Gastrocnemius medialis (tissue), 4 donors: ENCODE results near the gene CHURC1.

ENCODE experiments used
- POLR2A ChIP-seq, 2 donors: fragments of 450-650 bp; IDR thresholded peaks; one replicate each; pipeline ENCODE4 v1.6.1; 2017; ENCODE audit warnings: antibody characterized with exemption in 2 of 2, mild to moderate bottlenecking in 2 of 2, moderate library complexity in 2 of 2
- TF ChIP-seq, protein P1 (sequence below), 5 experiments: fragments of 450-650 bp in 3 of 5; fragments of 200-600 bp in 2 of 5; sonication (generic) in 2 of 5; IDR thresholded peaks in 4 of 5; conservative IDR thresholded peaks in 1 of 5; 1 replicate in 4 of 5; 2 replicates in 1 of 5; pipeline ENCODE4 v1.5.1; 2016 to 2019; ENCODE audit warnings: antibody characterized with exemption in 5 of 5, mild to moderate bottlenecking in 3 of 5, moderate library complexity in 3 of 5

DNA sequence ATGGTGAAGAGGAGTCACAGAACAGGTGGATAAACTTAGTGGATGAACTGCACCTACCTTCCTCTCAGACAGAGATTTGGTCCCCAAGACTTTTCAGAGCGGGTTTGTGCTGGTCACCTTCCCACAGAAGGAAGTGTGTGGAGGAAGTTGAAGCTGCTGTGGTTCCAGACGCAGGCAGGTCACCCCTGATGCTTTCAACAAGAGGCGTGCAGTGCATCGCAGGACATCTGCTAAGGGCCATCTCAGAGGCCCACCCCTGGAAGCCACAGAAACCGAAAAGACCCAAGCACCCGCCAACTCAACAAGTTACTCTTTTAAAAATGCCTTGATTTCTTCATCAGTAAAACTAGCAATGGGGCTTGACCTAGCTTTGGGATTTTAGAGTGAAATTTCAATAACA is 29.3 kb downstream of the CHURC1 start:
- TF ChIP-seq, protein P1, sequence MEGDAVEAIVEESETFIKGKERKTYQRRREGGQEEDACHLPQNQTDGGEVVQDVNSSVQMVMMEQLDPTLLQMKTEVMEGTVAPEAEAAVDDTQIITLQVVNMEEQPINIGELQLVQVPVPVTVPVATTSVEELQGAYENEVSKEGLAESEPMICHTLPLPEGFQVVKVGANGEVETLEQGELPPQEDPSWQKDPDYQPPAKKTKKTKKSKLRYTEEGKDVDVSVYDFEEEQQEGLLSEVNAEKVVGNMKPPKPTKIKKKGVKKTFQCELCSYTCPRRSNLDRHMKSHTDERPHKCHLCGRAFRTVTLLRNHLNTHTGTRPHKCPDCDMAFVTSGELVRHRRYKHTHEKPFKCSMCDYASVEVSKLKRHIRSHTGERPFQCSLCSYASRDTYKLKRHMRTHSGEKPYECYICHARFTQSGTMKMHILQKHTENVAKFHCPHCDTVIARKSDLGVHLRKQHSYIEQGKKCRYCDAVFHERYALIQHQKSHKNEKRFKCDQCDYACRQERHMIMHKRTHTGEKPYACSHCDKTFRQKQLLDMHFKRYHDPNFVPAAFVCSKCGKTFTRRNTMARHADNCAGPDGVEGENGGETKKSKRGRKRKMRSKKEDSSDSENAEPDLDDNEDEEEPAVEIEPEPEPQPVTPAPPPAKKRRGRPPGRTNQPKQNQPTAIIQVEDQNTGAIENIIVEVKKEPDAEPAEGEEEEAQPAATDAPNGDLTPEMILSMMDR (IDR thresholded peaks at IDR 0.05 in 4 of 5, conservative IDR thresholded peaks at IDR 0.05 in 1 of 5), result no peak
- TF ChIP-seq POLR2A (IDR thresholded peaks at IDR 0.05), result no peak
